Brain microvascular endothelial cell (primary cell): ENCODE data around the gene EHBP1.

Source experiments
- DNase-seq: peaks from one replicate; pipeline ENCODE4 v3.0.0-alpha.2; 2020
- H3K27ac ChIP-seq: fragments of 250-450 bp; sonication (Bioruptor Pico); 2 replicates; pipeline ENCODE4 v1.5.1; 2020; ENCODE audit warnings: mild to moderate bottlenecking, moderate library complexity
- H3K27me3 ChIP-seq: fragments of 250-450 bp; sonication (Bioruptor Pico); replicated peaks from 2 replicates; pipeline ENCODE4 v1.5.1; 2020; ENCODE audit warnings: mild to moderate bottlenecking
- H3K36me3 ChIP-seq: fragments of 250-450 bp; sonication (Bioruptor Pico); replicated peaks from 2 replicates; pipeline ENCODE4 v1.5.1; 2020; ENCODE audit warnings: mild to moderate bottlenecking
- H3K4me3 ChIP-seq: 2 replicates; pipeline ENCODE4 v1.5.1; 2011; ENCODE audit warnings: low read depth, mild to moderate bottlenecking, control low read depth, low read length, moderate library complexity
- in situ Hi-C: cut with HindIII; loops from 2 replicates; pipeline ENCODE4 v1.10.0; 2017; ENCODE audit warnings: low sequenced_read_pairs, low pct_ligation_motif_present
- TF ChIP-seq, protein P1 (sequence below): IDR thresholded peaks from 2 replicates; pipeline ENCODE4 v1.5.1; 2011; ENCODE audit warnings: low read depth, mild to moderate bottlenecking, moderate library complexity, low read length, control low read depth, inconsistent platforms; ENCODE audit errors: missing control alignments

Gene EHBP1

DNA sequence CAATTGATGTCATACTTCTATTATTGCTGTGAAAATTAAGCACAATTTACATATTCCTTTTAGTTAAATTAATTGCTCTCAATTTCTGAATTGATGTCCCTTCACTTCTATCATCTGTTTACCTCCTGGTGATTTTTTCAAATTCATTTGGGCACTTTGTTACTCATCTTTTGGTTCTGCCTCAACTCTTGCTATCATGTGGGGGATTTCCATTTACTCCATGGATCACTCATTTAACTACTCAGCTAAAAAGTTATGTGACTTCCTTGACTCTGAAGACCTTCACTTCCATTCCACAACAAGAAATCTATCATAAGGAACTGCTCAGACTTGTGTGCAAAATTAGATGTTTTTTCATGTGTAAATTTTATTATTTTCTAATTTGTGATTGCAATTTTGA lies 126.2 kb downstream of the EHBP1 start:
- Histone ChIP-seq H3K27me3 (no peaks in the 10 kb centered on the region), H3K27ac (no peak overlapping the region), H3K36me3 (peaks cover 5% of the 10 kb centered on the region), H3K4me3 (no peak overlapping the region)
- in situ Hi-C loops = no loop called here
- TF ChIP-seq, protein P1, sequence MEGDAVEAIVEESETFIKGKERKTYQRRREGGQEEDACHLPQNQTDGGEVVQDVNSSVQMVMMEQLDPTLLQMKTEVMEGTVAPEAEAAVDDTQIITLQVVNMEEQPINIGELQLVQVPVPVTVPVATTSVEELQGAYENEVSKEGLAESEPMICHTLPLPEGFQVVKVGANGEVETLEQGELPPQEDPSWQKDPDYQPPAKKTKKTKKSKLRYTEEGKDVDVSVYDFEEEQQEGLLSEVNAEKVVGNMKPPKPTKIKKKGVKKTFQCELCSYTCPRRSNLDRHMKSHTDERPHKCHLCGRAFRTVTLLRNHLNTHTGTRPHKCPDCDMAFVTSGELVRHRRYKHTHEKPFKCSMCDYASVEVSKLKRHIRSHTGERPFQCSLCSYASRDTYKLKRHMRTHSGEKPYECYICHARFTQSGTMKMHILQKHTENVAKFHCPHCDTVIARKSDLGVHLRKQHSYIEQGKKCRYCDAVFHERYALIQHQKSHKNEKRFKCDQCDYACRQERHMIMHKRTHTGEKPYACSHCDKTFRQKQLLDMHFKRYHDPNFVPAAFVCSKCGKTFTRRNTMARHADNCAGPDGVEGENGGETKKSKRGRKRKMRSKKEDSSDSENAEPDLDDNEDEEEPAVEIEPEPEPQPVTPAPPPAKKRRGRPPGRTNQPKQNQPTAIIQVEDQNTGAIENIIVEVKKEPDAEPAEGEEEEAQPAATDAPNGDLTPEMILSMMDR = no peak
- no peak for DNase-seq

DNA sequence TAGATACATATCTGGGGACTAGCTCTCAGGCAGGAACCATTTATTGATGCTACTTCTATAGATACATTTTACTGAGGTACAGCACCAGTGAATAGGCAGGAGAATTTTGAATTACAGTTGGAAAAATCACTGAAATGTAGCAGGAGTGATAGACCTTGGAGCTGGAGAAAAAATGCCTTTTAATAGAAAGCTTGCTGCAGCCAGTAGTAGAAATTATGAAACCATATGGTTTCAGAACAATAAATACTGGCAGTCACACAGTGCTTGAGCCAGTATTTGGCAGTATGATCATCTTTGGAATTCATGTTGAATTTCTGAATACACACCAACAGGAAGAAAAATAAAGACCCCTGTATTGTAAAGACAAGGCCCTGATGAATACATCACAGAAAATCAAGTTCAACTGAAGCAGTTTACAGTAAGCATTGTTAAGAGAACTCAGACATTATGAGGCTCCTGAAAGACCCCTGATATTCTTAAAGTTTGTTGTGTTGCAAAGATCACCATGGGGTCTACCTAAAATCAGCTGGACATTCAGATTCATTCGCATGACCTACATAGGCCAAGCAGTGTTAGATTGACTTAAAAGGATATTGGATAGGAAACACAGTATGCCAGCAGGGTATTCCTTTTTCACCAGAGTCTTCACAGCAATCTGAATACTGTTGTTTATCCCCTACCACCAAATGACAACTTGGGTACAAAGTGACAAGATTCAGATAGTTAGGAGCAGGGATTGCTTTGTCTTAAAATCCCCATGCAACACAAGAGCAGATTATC lies 139.0 kb downstream of the EHBP1 start:
- no peak overlapping the region for H3K27ac ChIP-seq
- in situ Hi-C loops = no loop called here
- DNase-seq = no peak
- H3K36me3 ChIP-seq = no peaks in the 10 kb centered on the region
- no peak overlapping the region for H3K4me3 ChIP-seq
- H3K27me3 ChIP-seq = no peaks in the 10 kb centered on the region
- TF ChIP-seq, protein P1 = no peak

GRCh38 chr2:62845256-62845655 lies 139.7 kb downstream of the EHBP1 start:
- Histone ChIP-seq H3K4me3 (no peak overlapping the region), H3K27me3 (no peaks in the 10 kb centered on the region), H3K27ac (no peak overlapping the region), H3K36me3 (no peaks in the 10 kb centered on the region)
- in situ Hi-C loops = no loop called here
- DNase-seq = no peak
- TF ChIP-seq, protein P1 = no peak

- Histone ChIP-seq H3K4me3 (no peak overlapping the region), H3K36me3 (peaks cover 7% of the 10 kb centered on the region), H3K27ac (no peak overlapping the region), H3K27me3 (no peaks in the 10 kb centered on the region)
- TF ChIP-seq, protein P1 = no peak
- in situ Hi-C loops = no loop called here
- no peak for DNase-seq
Measured at GRCh38 chr2:62852254-62852653, 146.7 kb downstream of the EHBP1 start.

- in situ Hi-C loops = no loop called here
- Histone ChIP-seq H3K4me3 (no peak overlapping the region), H3K36me3 (peaks cover 7% of the 10 kb centered on the region)
Measured at GRCh38 chr2:62854600-62855514, 149.3 kb downstream of the EHBP1 start.

More at GRCh38 chr2:62854600-62855514, 149.3 kb downstream of the EHBP1 start:
- DNase-seq = no peak
- Histone ChIP-seq H3K27me3 (no peaks in the 10 kb centered on the region), H3K27ac (no peak overlapping the region)
- TF ChIP-seq, protein P1 = no peak
